Measurements from ENCODE around the gene KISS1R. TPM values are rescaled to one million over a fixed set of nuclear protein-coding genes. Genes with fewer than 3 reads are reported as not detected.

The KISS1R gene
- 0.05 and 0.14 TPM in 2 replicates for polyA plus RNA-seq (2011; rRNA removed)
- polyA plus RNA-seq (2012; cell fraction: cytosol; rRNA removed), result 0.46 and 0.93 TPM in 2 replicates
- 1.2 and 2.9 TPM in 2 replicates for polyA plus RNA-seq (2012; cell fraction: nucleus; rRNA removed)
- polyA plus RNA-seq (2017; fragmentation: RNase III; extraction: RNeasy Plus Mini Kit Qiagen cat#74134 plus additional on column Dnase treatment), result 0.18 to 0.79 TPM (median 0.38 TPM) in 3 replicates
- not detected in 2 replicates for polyA minus RNA-seq (2011; rRNA and poly(A)+ RNA removed)

- H3K4me3 ChIP-seq, result peak within 1 kb of the TSS; percentile 49
- no peaks in the 10 kb centered on the region for H3K9me3 ChIP-seq
- FAIRE-seq (no peak), DNase-seq (ENCODE audit: low read depth in 1 of 2, low spot score in 1 of 2) (peak; percentile 51 to 59), ATAC-seq (peak; percentile 44 to 67)
- POLR2A ChIA-PET, result no interaction called here
- H3K4me2 ChIP-seq, result peak within 1 kb of the TSS; percentile 98
- CTCF ChIA-PET, result interaction anchor here (0.7 to 1.1 kb wide), 3 partner anchors 39 to 148 kb away, joined by 3 to 5 read pairs (median 4); partner anchors contain the start of gene WDR18
- peaks cover 14% of the 10 kb centered on the region; the same call in 1 of the 3 replicates for H3K4me1 ChIP-seq
- H3K27ac ChIP-seq, result peak within 1 kb of the TSS; percentile 63 to 85
- 0% methylated on average over 8 of the region's 87 CpGs for WGBS (ENCODE audit: missing lambda C conversion rate)
- TF ChIP-seq ESRRA (IDR thresholded peaks at IDR 0.05; ENCODE audit: borderline replicate concordance, low read length), result no peak
- TF ChIP-seq MAX (IDR thresholded peaks at IDR 0.05), result peak; percentile 55; the same call in 1 of the 2 replicates
- no peak for TF ChIP-seq FOSL2 (IDR thresholded peaks at IDR 0.05)
- TF ChIP-seq FOSL2 (CRISPR knock-in tag; IDR thresholded peaks at IDR 0.05), result no peak
- no peak for TF ChIP-seq FOXS1 (CRISPR knock-in tag; IDR thresholded peaks at IDR 0.05)
- peak; percentile 66 for TF ChIP-seq CTCF (IDR thresholded peaks at IDR 0.05)
- no peak for TF ChIP-seq RNF2 (IDR thresholded peaks at IDR 0.05; ENCODE audit: borderline replicate concordance, low read depth)
- TF ChIP-seq RFX5 (IDR thresholded peaks at IDR 0.05), result no peak
- TF ChIP-seq TFCP2L1 (CRISPR knock-in tag; IDR thresholded peaks at IDR 0.05), result no peak
- no peak for TF ChIP-seq HDAC2 (IDR thresholded peaks at IDR 0.05)
- TF ChIP-seq HES2 (IDR thresholded peaks at IDR 0.05), result no peak
- TF ChIP-seq NPAS2 (CRISPR knock-in tag; IDR thresholded peaks at IDR 0.05; ENCODE audit: borderline replicate concordance), result no peak
- TF ChIP-seq USF2 (IDR thresholded peaks at IDR 0.05), result no peak
- peak; percentile 76 for TF ChIP-seq SMC3 (IDR thresholded peaks at IDR 0.05)
- no peak for TF ChIP-seq EHF (CRISPR knock-in tag; IDR thresholded peaks at IDR 0.05)
- TF ChIP-seq HEYL (CRISPR knock-in tag; IDR thresholded peaks at IDR 0.05), result no peak
- no peak for TF ChIP-seq POLR2AphosphoS2 (conservative IDR thresholded peaks at IDR 0.05; ENCODE audit: low read length)
- no peak for TF ChIP-seq KDM5A (IDR thresholded peaks at IDR 0.05)
- TF ChIP-seq KDM1A (IDR thresholded peaks at IDR 0.05; ENCODE audit: low read depth), result peak; percentile 25; the same call in 1 of the 2 replicates
- no peak for TF ChIP-seq BCL3 (IDR thresholded peaks at IDR 0.05)
- peak; percentile 68 to 82 for TF ChIP-seq RAD21 (conservative IDR thresholded peaks at IDR 0.05 in 1 of 2, IDR thresholded peaks at IDR 0.05 in 1 of 2)
- TF ChIP-seq NFE2L2 (conservative IDR thresholded peaks at IDR 0.05; ENCODE audit: low read length), result no peak
- no peak for TF ChIP-seq MAZ (IDR thresholded peaks at IDR 0.05; ENCODE audit: borderline replicate concordance, low read depth, low read length)
- TF ChIP-seq ZFP36 (IDR thresholded peaks at IDR 0.05; ENCODE audit: borderline replicate concordance, partially characterized antibody), result peak; percentile 94
- no peak for TF ChIP-seq ZSCAN20 (CRISPR knock-in tag; IDR thresholded peaks at IDR 0.05)
- TF ChIP-seq GATA3 (IDR thresholded peaks at IDR 0.05; ENCODE audit: borderline replicate concordance), result no peak
- no peak for TF ChIP-seq CBX8 (IDR thresholded peaks at IDR 0.05)
- TF ChIP-seq RARB (CRISPR knock-in tag; IDR thresholded peaks at IDR 0.05), result no peak
- no peak for TF ChIP-seq MAFK (IDR thresholded peaks at IDR 0.05; ENCODE audit: partially characterized antibody)
- no peak for TF ChIP-seq FOSB (CRISPR knock-in tag; IDR thresholded peaks at IDR 0.05)
- no peak for TF ChIP-seq PHF8 (IDR thresholded peaks at IDR 0.05; ENCODE audit: borderline replicate concordance, low read depth)
- no peak for TF ChIP-seq HOXB5 (CRISPR knock-in tag; IDR thresholded peaks at IDR 0.05)
- no peak for TF ChIP-seq EHMT2 (IDR thresholded peaks at IDR 0.05; ENCODE audit: low read depth)
- TF ChIP-seq ZNF302 (CRISPR knock-in tag; IDR thresholded peaks at IDR 0.05), result no peak
- TF ChIP-seq MYC (IDR thresholded peaks at IDR 0.05; ENCODE audit: borderline replicate concordance, low read length), result no peak
Measured at GRCh38 chr19:917323-918151, at the start of gene KISS1R. Gene KISS1R (plus strand): TSS chr19:917333. CDS start chr19:917503, 170 bp downstream.
